ENCODE data around the gene INPP5E.

DNA sequence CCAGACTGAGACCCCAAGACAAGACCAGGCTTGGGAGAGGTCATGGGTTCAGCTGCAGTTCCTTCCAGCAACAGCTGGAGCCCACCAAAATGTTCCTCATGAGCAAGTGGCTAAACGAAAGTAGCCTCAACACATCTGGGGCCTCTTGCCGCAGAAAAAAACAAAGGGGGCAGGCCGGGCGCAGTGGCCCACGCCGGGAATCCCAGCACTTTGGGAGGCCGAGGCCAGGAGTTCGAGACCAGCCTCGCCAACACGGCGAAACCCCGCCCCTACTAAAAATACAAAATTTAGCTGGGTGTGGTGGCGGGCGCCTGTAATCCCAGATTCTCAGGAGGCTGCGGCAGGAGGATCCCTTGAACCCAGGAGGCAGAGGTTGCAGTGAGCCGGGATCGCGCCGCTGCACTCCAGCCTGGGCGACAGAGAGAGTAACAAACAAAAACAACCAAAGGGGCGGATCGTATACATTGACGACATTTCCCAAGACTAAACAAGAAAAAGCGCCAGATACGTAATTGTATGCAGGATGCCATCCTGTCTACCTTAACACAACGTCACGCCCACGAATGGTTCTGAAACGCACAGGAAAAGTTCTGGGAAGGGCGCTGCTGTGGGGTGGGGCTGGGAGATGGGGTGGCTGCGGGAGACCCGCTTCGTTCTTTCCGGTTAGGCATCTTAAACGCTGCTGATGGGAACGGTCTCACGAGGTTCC lies 1.7 kb downstream of the INPP5E start:
- TF ChIP-seq, protein P1, sequence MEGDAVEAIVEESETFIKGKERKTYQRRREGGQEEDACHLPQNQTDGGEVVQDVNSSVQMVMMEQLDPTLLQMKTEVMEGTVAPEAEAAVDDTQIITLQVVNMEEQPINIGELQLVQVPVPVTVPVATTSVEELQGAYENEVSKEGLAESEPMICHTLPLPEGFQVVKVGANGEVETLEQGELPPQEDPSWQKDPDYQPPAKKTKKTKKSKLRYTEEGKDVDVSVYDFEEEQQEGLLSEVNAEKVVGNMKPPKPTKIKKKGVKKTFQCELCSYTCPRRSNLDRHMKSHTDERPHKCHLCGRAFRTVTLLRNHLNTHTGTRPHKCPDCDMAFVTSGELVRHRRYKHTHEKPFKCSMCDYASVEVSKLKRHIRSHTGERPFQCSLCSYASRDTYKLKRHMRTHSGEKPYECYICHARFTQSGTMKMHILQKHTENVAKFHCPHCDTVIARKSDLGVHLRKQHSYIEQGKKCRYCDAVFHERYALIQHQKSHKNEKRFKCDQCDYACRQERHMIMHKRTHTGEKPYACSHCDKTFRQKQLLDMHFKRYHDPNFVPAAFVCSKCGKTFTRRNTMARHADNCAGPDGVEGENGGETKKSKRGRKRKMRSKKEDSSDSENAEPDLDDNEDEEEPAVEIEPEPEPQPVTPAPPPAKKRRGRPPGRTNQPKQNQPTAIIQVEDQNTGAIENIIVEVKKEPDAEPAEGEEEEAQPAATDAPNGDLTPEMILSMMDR (IDR thresholded peaks at IDR 0.05): no peak
- no peak for TF ChIP-seq EZH2 (IDR thresholded peaks at IDR 0.05; ENCODE audit: borderline replicate concordance, insufficient read depth, low read depth, low read length, poor library complexity, severe bottlenecking)
